GM18498 (cell line): ENCODE results near the gene TFPT.

Experiments
- ATAC-seq: cut with Tn5 transposase; IDR thresholded peaks from one replicate; pipeline ENCODE4 v1.9.1; 2021; ENCODE audit warnings: mild to moderate bottlenecking, moderate library complexity; ENCODE audit not compliant: unreplicated experiment

Gene TFPT

DNA sequence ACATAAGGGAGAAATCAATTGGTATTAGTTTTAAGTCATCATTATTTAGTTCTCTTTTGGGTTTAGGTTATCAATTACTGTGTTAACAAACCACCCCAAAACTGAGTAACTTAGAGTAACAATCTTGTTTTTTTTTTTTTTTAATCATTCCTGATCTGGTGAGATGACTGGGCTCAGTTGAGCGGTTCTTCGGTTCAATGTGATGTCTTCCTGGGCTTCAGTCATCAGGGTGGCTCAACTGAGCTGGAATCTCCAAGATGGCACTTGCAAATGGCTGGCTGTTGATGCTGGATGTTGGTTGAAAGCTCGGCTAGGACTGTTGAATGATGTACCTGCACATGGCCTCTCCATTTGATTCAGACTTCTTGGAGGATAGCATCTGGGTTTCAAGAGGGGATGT is 31.0 kb downstream of the TFPT start:
- ATAC-seq = no peak

DNA sequence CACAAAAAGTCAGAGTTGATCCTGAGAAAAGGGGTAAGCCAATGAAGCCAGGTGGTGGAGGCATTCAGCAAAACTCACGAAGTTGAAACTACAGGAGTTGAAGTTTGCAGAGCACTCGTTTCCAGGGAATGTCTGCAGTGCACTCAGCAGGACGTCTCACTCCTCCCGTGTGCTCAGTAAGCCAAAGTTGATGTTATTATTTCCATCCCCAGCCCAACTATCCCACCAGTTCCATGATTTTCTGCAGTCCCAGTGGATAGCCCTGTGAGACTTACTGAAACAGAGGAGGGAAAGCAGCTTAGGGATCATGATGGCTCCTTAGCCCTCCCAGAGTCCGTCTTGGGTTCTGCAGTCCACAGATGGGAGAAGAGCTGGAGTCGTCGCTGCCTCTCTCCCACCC is 34.4 kb downstream of the TFPT start, which contains the start of gene TARM1:
Gene TARM1, minus strand, starts transcription at position 334 of the 400 bp plus-strand sequence. Its CDS starts 25 bp downstream, at position 309.
- no peak for ATAC-seq

DNA sequence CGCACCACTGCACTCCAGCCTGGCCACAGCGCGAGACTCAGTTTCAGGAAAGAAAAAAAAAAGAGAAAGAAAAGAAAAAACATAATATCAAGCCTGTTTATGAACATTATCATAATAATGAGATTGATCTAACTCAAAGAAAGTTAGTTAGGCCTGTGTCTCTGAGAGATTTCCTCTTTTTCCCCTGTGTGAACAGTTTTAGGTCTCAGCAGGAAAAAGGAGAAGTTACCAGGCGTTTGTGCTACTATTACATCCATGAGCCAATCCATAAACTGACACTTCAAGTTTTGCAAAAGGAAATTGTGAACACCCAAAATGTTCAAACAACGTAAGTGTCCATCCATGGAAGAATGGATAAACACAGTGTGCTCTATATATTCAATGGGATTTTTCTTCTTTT is 38.1 kb downstream of the TFPT start:
- ATAC-seq = no peak

DNA sequence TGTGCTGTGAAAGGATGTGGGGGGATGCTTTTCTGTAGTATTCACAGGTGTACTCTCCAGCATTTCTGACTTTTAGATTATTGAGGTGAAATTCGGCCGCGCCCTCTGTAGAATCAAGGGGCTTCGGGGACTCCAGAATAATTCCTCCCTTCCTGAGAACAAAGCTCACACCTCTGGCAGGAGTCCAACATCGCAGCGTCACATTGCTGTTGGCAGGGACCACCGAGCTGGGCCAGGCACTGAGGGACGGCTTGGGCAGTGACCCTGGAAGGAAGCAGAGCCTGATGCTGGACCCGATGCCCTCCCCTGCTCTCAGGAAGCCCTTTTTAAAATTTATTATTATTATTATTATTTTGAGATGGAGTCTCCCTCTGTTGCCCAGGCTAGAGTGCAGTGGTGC is 40.6 kb downstream of the TFPT start:
- no peak for ATAC-seq

DNA sequence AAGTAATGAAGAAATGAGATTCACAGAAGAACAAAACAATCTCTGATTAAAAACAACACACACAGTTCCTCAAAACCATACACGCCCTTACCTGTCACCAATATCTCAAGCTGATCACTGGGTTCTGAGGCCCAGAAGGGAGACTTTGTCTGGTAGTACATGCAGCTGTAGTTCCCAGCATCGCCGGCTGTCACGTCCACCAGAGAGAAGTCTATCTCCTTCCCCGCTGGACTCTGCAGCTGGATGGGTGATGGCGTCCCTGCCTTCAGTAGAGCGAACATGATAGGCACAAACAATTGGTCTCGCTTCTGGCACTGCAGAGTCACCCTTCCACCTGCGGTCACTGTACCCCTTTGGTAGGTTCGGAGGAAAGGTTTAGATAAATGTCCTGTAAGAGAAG is 41.6 kb downstream of the TFPT start:
- ATAC-seq = no peak

DNA sequence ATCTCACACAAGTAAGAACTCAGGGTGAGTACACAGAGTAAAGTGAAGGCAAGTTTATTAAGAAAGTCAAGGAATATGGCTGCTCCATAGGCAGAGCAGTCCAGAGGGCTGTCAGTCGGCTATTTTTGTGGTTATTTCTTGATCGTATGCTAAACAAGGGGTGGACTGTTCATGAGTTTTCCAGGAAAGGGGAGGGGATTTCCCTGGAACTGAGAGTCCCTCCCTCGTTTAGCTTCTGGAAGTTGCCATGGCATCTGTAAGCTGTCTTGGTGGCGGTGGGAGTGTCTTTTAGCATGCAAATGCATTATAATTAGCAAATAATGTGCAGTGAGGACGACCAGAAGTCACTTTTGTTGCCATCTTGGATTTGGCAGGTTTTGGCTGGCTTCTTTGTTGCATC is 46.0 kb downstream of the TFPT start:
- no peak for ATAC-seq

DNA sequence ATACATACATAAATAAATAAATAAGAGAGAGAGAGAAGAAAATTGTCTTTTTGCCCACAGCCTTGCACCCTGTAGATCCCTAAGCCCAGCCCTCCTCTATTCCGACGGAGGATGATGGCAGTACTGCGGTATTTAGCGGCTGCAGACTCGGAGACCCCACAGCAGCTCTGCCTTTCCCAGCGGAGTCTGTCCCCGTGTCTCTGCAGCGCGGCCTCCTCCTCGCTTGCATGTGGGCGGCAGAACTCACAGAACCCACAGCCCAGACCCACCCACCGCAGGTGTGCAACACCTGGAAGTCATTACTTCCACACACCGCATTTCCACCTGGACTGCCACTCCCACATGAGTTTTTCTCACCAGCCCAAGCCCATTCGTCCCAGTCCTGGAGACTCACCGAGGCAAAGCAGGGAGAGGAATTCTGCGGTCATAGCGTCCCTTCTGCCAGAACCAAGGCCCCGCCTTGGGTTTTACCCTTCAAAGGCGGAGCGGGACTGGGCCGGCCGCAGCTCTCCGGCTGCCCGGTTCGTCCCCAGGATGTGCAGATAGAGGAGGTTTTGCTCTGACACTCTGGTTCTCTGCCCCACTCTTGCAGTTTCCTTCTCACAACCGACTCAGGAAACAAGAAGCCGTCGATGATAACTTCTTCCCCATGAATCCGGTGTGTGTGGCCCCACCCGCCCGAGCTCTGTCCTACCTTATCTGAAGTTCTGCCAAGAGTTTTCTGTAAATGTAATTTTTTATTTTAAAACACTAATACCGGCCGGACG is 51.9 kb downstream of the TFPT start, which contains the start of gene VSTM1:
Gene VSTM1, minus strand, starts transcription at position 548 of the 767 bp plus-strand sequence. Its CDS starts 120 bp downstream, at position 428.
- ATAC-seq = no peak

DNA sequence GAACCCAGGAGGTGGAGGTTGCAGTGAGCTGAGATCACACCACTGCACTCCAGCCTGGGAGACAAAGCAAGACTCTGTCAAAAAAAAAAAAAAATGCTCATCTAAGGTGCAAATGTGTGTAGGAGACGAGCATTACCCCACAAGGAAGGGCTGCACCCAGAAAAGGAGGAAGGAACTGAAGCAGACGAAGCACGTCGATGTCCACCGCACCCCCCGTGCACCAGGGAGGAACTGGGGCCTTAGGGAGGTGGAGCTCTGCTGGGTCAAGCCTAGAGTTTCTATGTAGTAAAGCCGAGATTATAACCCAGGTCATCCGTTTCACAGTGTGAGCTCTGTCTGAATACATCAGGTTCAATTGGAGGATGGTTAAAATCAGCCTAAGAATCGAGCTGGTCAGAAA is 52.8 kb downstream of the TFPT start:
- no peak for ATAC-seq
